CD14-positive monocyte (primary cell): Measurements from ENCODE around the gene MAD1L1. TPM values are rescaled to one million over a fixed set of nuclear protein-coding genes. Genes with fewer than 3 reads are reported as not detected.

Experiments
- DNase-seq, 3 donors: peaks; one replicate each; pipeline ENCODE4 v3.0.0-alpha.2; 2011 to 2022
- H2AFZ ChIP-seq: 2 replicates; pipeline ENCODE4 v1.6.0; 2012; ENCODE audit warnings: mild to moderate bottlenecking, low read depth, low read length, inconsistent platforms; ENCODE audit not compliant: insufficient read depth, poor library complexity, severe bottlenecking
- H3K27ac ChIP-seq, 2 donors: 1 replicate in 1 of 2; 2 replicates in 1 of 2; pipeline ENCODE4 v1.5.1; 2012 to 2013; ENCODE audit warnings: low read length in 2 of 2, control low read depth in 1 of 2, inconsistent platforms in 1 of 2, low read depth in 1 of 2, mild to moderate bottlenecking in 1 of 2
- H3K27me3 ChIP-seq, 2 donors: one replicate each; pipeline versions ENCODE4 v1.6.0 to v1.6.1; 2011 to 2013; ENCODE audit warnings: low read length in 2 of 2; ENCODE audit not compliant: control insufficient read depth in 2 of 2, insufficient read depth in 2 of 2
- H3K36me3 ChIP-seq, 2 donors: replicated peaks in 1 of 2; 1 replicate in 1 of 2; 2 replicates in 1 of 2; pipeline versions ENCODE4 v1.5.1 to v1.6.1; 2012 to 2013; ENCODE audit warnings: low read length in 2 of 2, control low read depth in 1 of 2, inconsistent platforms in 1 of 2, mild to moderate bottlenecking in 1 of 2; ENCODE audit not compliant: insufficient read depth in 2 of 2, control insufficient read depth in 1 of 2
- H3K4me1 ChIP-seq, 2 donors: 1 replicate in 1 of 2; 2 replicates in 1 of 2; pipeline versions ENCODE4 v1.5.1 to v1.6.1; 2012 to 2013; ENCODE audit warnings: low read length in 2 of 2, control low read depth in 1 of 2, inconsistent platforms in 1 of 2, mild to moderate bottlenecking in 1 of 2, moderate library complexity in 1 of 2; ENCODE audit not compliant: insufficient read depth in 2 of 2, control insufficient read depth in 1 of 2
- H3K4me2 ChIP-seq: replicated peaks from 2 replicates; pipeline ENCODE3; 2012; ENCODE audit warnings: low read length, moderate library complexity, mild to moderate bottlenecking; ENCODE audit not compliant: poor library complexity, severe bottlenecking; ENCODE audit errors: extremely low read depth
- H3K4me3 ChIP-seq, 3 experiments: fragments of 200-600 bp in 1 of 3; sonication (generic) in 1 of 3; replicated peaks in 1 of 3; 1 replicate in 2 of 3; 2 replicates in 1 of 3; pipeline ENCODE4 v1.5.1; 2011 to 2013; ENCODE audit warnings: low read length in 3 of 3, mild to moderate bottlenecking in 3 of 3, control low read depth in 2 of 3, low read depth in 2 of 3, inconsistent platforms in 1 of 3, moderate library complexity in 1 of 3
- H3K79me2 ChIP-seq: 2 replicates; pipeline ENCODE4 v1.6.0; 2012; ENCODE audit warnings: mild to moderate bottlenecking, control low read depth, inconsistent platforms, low read length, moderate library complexity; ENCODE audit not compliant: insufficient read depth
- H3K9ac ChIP-seq: 2 replicates; pipeline ENCODE4 v1.6.0; 2017; ENCODE audit warnings: low read length, mild to moderate bottlenecking; ENCODE audit not compliant: insufficient read depth, poor library complexity, severe bottlenecking
- H3K9me3 ChIP-seq, 2 donors: replicated peaks in 1 of 2; 1 replicate in 1 of 2; 2 replicates in 1 of 2; pipeline versions ENCODE4 v1.5.1 to v1.6.1; 2012 to 2013; ENCODE audit warnings: low read length in 2 of 2, control low read depth in 1 of 2; ENCODE audit not compliant: control insufficient read depth in 1 of 2, insufficient read depth in 1 of 2
- H4K20me1 ChIP-seq: 2 replicates; pipeline ENCODE4 v1.6.0; 2012; ENCODE audit warnings: mild to moderate bottlenecking, low read length, control low read depth, moderate library complexity; ENCODE audit not compliant: insufficient read depth
- H3K27ac Mint-ChIP-seq, 7 donors: one replicate each; pipeline ENCODE4 v1.8.0; 2020; ENCODE audit warnings: mild to moderate bottlenecking in 7 of 7, mixed read lengths in 7 of 7, moderate library complexity in 6 of 7, inconsistent platforms in 2 of 7
- H3K27me3 Mint-ChIP-seq, 3 donors: one replicate each; pipeline ENCODE4 v1.8.0; 2021 to 2022; ENCODE audit warnings: low read depth in 3 of 3, mild to moderate bottlenecking in 3 of 3, mixed read lengths in 3 of 3, moderate library complexity in 3 of 3, inconsistent platforms in 1 of 3
- H3K36me3 Mint-ChIP-seq, 2 donors: one replicate each; pipeline ENCODE4 v1.8.0; 2020; ENCODE audit warnings: mixed read lengths in 2 of 2, inconsistent platforms in 1 of 2, mild to moderate bottlenecking in 1 of 2
- H3K4me1 Mint-ChIP-seq: one replicate; pipeline ENCODE4 v1.8.0; 2020; ENCODE audit warnings: mild to moderate bottlenecking, mixed read lengths
- H3K4me3 Mint-ChIP-seq, 2 donors: one replicate each; pipeline ENCODE4 v1.8.0; 2020; ENCODE audit warnings: mild to moderate bottlenecking in 2 of 2, mixed read lengths in 2 of 2, moderate library complexity in 1 of 2
- H3K9me3 Mint-ChIP-seq, 7 donors: one replicate each; pipeline ENCODE4 v1.8.0; 2020 to 2022; ENCODE audit warnings: mixed read lengths in 7 of 7, mild to moderate bottlenecking in 6 of 7, moderate library complexity in 6 of 7, inconsistent platforms in 2 of 7
- WGBS: methylation state at CpG from one replicate; pipeline ENCODE4 v1.1.5; 2013; ENCODE audit warnings: missing lambda C conversion rate; ENCODE audit not compliant: insufficient coverage; 5-methylcytosine and 5-hydroxymethylcytosine counted together
- intact Hi-C, 2 donors: fragments of 100-400 bp; cut with micrococcal nuclease; formaldehyde crosslinking; loops; one replicate each; pipeline versions ENCODE4 v1.15.0 to v1.15.1; 2023
- polyA plus RNA-seq, 3 donors: library from polyadenylated mRNA; depleted of rRNA in 1 of 3; unstranded in 2 of 3; stranded (reverse) in 1 of 3; fragments of 300-500 nt in 2 of 3; fragments of >200 nt in 1 of 3; fragmentation: Illumina TruSeq in 2 of 3; gene quantifications; 1 replicate in 2 of 3; 2 replicates in 1 of 3; pipeline ENCODE4 v1.2.3, GENCODE V29; 2012 to 2021
- TF ChIP-seq, protein P1 (sequence below): fragments of 200-600 bp; IDR thresholded peaks from one replicate; pipeline ENCODE4 v1.8.0; 2022; ENCODE audit warnings: antibody characterized with exemption, mild to moderate bottlenecking

MAD1L1 gene
- polyA plus RNA-seq, 3 donors: 22.0 to 39.4 (median 33.2) TPM

GRCh38 chr7:1894313-1894900, 338.3 kb downstream of the MAD1L1 start:
- no peak overlapping the region for H2AFZ ChIP-seq
- H3K4me3 ChIP-seq: no peak overlapping the region
- H3K4me1 ChIP-seq: no peaks in the 10 kb centered on the region
- H3K36me3 ChIP-seq: peaks cover 8 to 74% of the 10 kb centered on the region in 2 donors
- H3K9ac ChIP-seq: no peak overlapping the region
- H3K27me3 Mint-ChIP-seq: no peaks in the 10 kb centered on the region
- H3K27me3 ChIP-seq: no peaks in the 10 kb centered on the region
- H3K9me3 ChIP-seq: no peaks in the 10 kb centered on the region
- H3K4me3 Mint-ChIP-seq: no peak overlapping the region
- no peak overlapping the region for H3K27ac ChIP-seq
- TF ChIP-seq, protein P1, sequence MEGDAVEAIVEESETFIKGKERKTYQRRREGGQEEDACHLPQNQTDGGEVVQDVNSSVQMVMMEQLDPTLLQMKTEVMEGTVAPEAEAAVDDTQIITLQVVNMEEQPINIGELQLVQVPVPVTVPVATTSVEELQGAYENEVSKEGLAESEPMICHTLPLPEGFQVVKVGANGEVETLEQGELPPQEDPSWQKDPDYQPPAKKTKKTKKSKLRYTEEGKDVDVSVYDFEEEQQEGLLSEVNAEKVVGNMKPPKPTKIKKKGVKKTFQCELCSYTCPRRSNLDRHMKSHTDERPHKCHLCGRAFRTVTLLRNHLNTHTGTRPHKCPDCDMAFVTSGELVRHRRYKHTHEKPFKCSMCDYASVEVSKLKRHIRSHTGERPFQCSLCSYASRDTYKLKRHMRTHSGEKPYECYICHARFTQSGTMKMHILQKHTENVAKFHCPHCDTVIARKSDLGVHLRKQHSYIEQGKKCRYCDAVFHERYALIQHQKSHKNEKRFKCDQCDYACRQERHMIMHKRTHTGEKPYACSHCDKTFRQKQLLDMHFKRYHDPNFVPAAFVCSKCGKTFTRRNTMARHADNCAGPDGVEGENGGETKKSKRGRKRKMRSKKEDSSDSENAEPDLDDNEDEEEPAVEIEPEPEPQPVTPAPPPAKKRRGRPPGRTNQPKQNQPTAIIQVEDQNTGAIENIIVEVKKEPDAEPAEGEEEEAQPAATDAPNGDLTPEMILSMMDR: no peak
- H4K20me1 ChIP-seq: peaks cover 70% of the 10 kb centered on the region
- H3K79me2 ChIP-seq: no peaks in the 10 kb centered on the region
- H3K9me3 Mint-ChIP-seq: no peaks in the 10 kb centered on the region
- no peak overlapping the region for H3K27ac Mint-ChIP-seq
- peaks cover 8% of the 10 kb centered on the region for H3K4me1 Mint-ChIP-seq
- DNase-seq: no peak
- 96% methylated on average over 5 of the region's 9 CpGs for WGBS
- intact Hi-C loops: no loop called here
- peaks cover 47 to 48% of the 10 kb centered on the region in 2 donors for H3K36me3 Mint-ChIP-seq
- H3K4me2 ChIP-seq: no peak overlapping the region

DNA sequence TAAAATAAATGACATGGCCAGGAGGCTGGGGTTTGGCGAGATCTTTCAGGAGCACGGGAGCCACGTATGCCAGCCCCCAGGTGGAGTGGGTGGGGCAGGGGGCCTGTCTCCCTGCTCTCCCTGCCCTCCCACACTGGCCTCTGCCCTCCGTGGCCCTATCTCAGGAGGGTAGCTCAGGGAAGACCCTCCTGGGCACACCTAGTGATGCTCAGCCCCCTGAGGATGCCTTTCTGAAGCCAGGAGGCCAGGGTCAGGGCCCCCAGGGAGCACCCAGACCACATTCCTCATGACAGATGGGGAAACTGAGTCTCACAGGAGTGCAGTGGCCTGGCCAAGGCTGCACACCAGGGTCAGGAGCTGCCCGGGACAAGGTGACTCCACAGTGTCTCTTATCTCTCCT, 339.3 kb downstream of the MAD1L1 start:
- TF ChIP-seq, protein P1: no peak
- Histone ChIP-seq H3K4me1 (no peaks in the 10 kb centered on the region), H3K9ac (no peak overlapping the region), H3K27ac (no peak overlapping the region), H3K9me3 (peaks cover 2 to 5% of the 10 kb centered on the region in 2 donors), H3K79me2 (no peaks in the 10 kb centered on the region), H3K27me3 (no peaks in the 10 kb centered on the region), H3K4me2 (no peak overlapping the region), H4K20me1 (peaks cover 70% of the 10 kb centered on the region), H2AFZ (no peak overlapping the region), H3K4me3 (no peak overlapping the region), H3K36me3 (peaks cover 12 to 81% of the 10 kb centered on the region in 2 donors)
- H3K4me3 Mint-ChIP-seq: no peak overlapping the region
- peaks cover 54% of the 10 kb centered on the region in 2 donors for H3K36me3 Mint-ChIP-seq
- H3K27me3 Mint-ChIP-seq: no peaks in the 10 kb centered on the region
- no peak for DNase-seq
- intact Hi-C loops: no loop called here
- H3K9me3 Mint-ChIP-seq: peaks cover under 1 to 7% (median 2%) of the 10 kb centered on the region in 7 donors
- no peak overlapping the region for H3K27ac Mint-ChIP-seq
- 97% methylated on average over 5 of the region's 5 CpGs for WGBS
- H3K4me1 Mint-ChIP-seq: peaks cover 8% of the 10 kb centered on the region
